Measurements from ENCODE around the gene SLU7. TPM values are rescaled to one million over a fixed set of nuclear protein-coding genes. Genes with fewer than 3 reads are reported as not detected.
A peak's percentile ranks its signal among the peaks of the same experiment; 100 is the strongest.

Gene SLU7
- total RNA-seq (10 to 100 TPM; 43.6 to 57.6 (median 46.4) TPM), polyA plus RNA-seq (25.8 TPM)
- long read RNA-seq, donor 1, transcript SLU7-201 (16 exons, 3,793 nt) = major isoform, 10 of 48 reads
- long read RNA-seq, donor 1, partial matches to known transcripts = 35 of 48 reads
- long read RNA-seq, donor 1, other reads (novel, unspliced or antisense) = 3 of 48 reads
- long read RNA-seq, donor 2, transcript SLU7-201 (16 exons, 3,793 nt) = major isoform, 14 of 23 reads
- long read RNA-seq, donor 2, partial matches to known transcripts = 7 of 23 reads
- long read RNA-seq, donor 2, other reads (novel, unspliced or antisense) = 2 of 23 reads
- long read RNA-seq, donor 3, transcript SLU7-201 (16 exons, 3,793 nt) = major isoform, 6 of 87 reads
- long read RNA-seq, donor 3, partial matches to known transcripts = 71 of 87 reads
- long read RNA-seq, donor 3, other reads (novel, unspliced or antisense) = 10 of 87 reads
- long read RNA-seq, donor 4, transcript SLU7-201 (16 exons, 3,793 nt) = major isoform, 15 of 18 reads
- long read RNA-seq, donor 4, partial matches to known transcripts = 2 of 18 reads
- long read RNA-seq, donor 4, other reads (novel, unspliced or antisense) = 1 of 18 reads

GRCh38 chr5:160418561-160419457 is at the start of gene SLU7:
Gene SLU7 (minus strand): TSS chr5:160419081. CDS start chr5:160415294, 3,787 bp downstream.
- intact Hi-C loops (cut with DNase I) = no loop called here
- peak; percentile 95 to 98 (median 97) for DNase-seq
- under 1% methylated on average over 48 of the region's 48 CpGs for WGBS

GRCh38 chr5:160468363-160468975 is 49.6 kb upstream of the SLU7 start:
- Histone ChIP-seq H3K4me1 (ENCODE audit: control insufficient read depth, insufficient read depth, low read length) (peaks cover 5% of the 10 kb centered on the region), H3K4me3 (ENCODE audit: low read length) (peak overlapping the region; percentile 0), H3K9me3 (ENCODE audit: control insufficient read depth, low read length) (no peaks in the 10 kb centered on the region), H3K27ac (ENCODE audit: low read length) (no peak overlapping the region), H3K27me3 (ENCODE audit: control insufficient read depth, insufficient read depth) (no peaks in the 10 kb centered on the region)
- ATAC-seq (no peak), DNase-seq (no peak)
- intact Hi-C loops (cut with DNase I) = no loop called here
- 49% methylated on average over 3 of the region's 3 CpGs for WGBS

More at GRCh38 chr5:160418561-160419457, at the start of gene SLU7:
- Histone ChIP-seq H3K27ac (ENCODE audit: low read length) (peak within 1 kb of the TSS; percentile 72), H3K4me1 (ENCODE audit: control insufficient read depth, insufficient read depth, low read length) (peaks cover 10% of the 10 kb centered on the region), H3K4me3 (ENCODE audit: low read length) (peak within 1 kb of the TSS; percentile 90), H3K27me3 (ENCODE audit: control insufficient read depth, insufficient read depth) (no peaks in the 10 kb centered on the region), H3K9me3 (ENCODE audit: control insufficient read depth, low read length) (no peaks in the 10 kb centered on the region)
- ATAC-seq = peak; percentile 95

GRCh38 chr5:160467555-160468362 is 48.9 kb upstream of the SLU7 start:
- no peak overlapping the region for H3K27ac ChIP-seq (ENCODE audit: low read length)
- no peaks in the 10 kb centered on the region for H3K9me3 ChIP-seq (ENCODE audit: control insufficient read depth, low read length)
- 34% methylated on average over 29 of the region's 29 CpGs for WGBS
- DNase-seq (peak; percentile 40 to 85 (median 83)), ATAC-seq (peak; percentile 62 to 80)
- H3K27me3 ChIP-seq (ENCODE audit: control insufficient read depth, insufficient read depth) = no peaks in the 10 kb centered on the region
- peaks cover 5% of the 10 kb centered on the region for H3K4me1 ChIP-seq (ENCODE audit: control insufficient read depth, insufficient read depth, low read length)
- intact Hi-C loops (cut with DNase I) = no loop called here
- H3K4me3 ChIP-seq (ENCODE audit: low read length) = peak overlapping the region; percentile 0

GRCh38 chr5:160466889-160467554 is 48.1 kb upstream of the SLU7 start:
- ATAC-seq (no peak), DNase-seq (no peak)

GRCh38 chr5:160466116-160466515 is 47.2 kb upstream of the SLU7 start:
- Histone ChIP-seq H3K4me3 (ENCODE audit: low read length) (no peak overlapping the region), H3K9me3 (ENCODE audit: control insufficient read depth, low read length) (no peaks in the 10 kb centered on the region), H3K4me1 (ENCODE audit: control insufficient read depth, insufficient read depth, low read length) (peaks cover 3% of the 10 kb centered on the region), H3K27ac (ENCODE audit: low read length) (no peak overlapping the region), H3K27me3 (ENCODE audit: control insufficient read depth, insufficient read depth) (no peaks in the 10 kb centered on the region)
- WGBS = 80% methylated on average over 5 of the region's 5 CpGs
- no peak for ATAC-seq
- no peak for DNase-seq
- intact Hi-C loops (cut with DNase I) = no loop called here

More at GRCh38 chr5:160466889-160467554, 48.1 kb upstream of the SLU7 start:
- WGBS = 36% methylated on average over 9 of the region's 9 CpGs
- no peaks in the 10 kb centered on the region for H3K9me3 ChIP-seq (ENCODE audit: control insufficient read depth, low read length)
- no peak overlapping the region for H3K4me3 ChIP-seq (ENCODE audit: low read length)
- H3K4me1 ChIP-seq (ENCODE audit: control insufficient read depth, insufficient read depth, low read length) = peaks cover 5% of the 10 kb centered on the region
- H3K27me3 ChIP-seq (ENCODE audit: control insufficient read depth, insufficient read depth) = no peaks in the 10 kb centered on the region
- intact Hi-C loops (cut with DNase I) = no loop called here
- no peak overlapping the region for H3K27ac ChIP-seq (ENCODE audit: low read length)

GRCh38 chr5:160464466-160464797 is 45.6 kb upstream of the SLU7 start:
- DNase-seq (no peak), ATAC-seq (no peak)
- intact Hi-C loops (cut with DNase I) = no loop called here
- Histone ChIP-seq H3K9me3 (ENCODE audit: control insufficient read depth, low read length) (no peaks in the 10 kb centered on the region), H3K27me3 (ENCODE audit: control insufficient read depth, insufficient read depth) (no peaks in the 10 kb centered on the region), H3K27ac (ENCODE audit: low read length) (no peak overlapping the region), H3K4me3 (ENCODE audit: low read length) (no peak overlapping the region), H3K4me1 (ENCODE audit: control insufficient read depth, insufficient read depth, low read length) (no peaks in the 10 kb centered on the region)
- WGBS = 68% methylated on average over 4 of the region's 4 CpGs

GRCh38 chr5:160463740-160464465 is 45.0 kb upstream of the SLU7 start:
- peak in 1 of 2 donors; percentile 32 for ATAC-seq
- intact Hi-C loops (cut with DNase I) = no loop called here
- H3K27ac ChIP-seq (ENCODE audit: low read length) = no peak overlapping the region
- no peak overlapping the region for H3K4me3 ChIP-seq (ENCODE audit: low read length)
- H3K27me3 ChIP-seq (ENCODE audit: control insufficient read depth, insufficient read depth) = no peaks in the 10 kb centered on the region
- H3K4me1 ChIP-seq (ENCODE audit: control insufficient read depth, insufficient read depth, low read length) = no peaks in the 10 kb centered on the region
- DNase-seq = no peak
- WGBS = 63% methylated on average over 7 of the region's 7 CpGs
- no peaks in the 10 kb centered on the region for H3K9me3 ChIP-seq (ENCODE audit: control insufficient read depth, low read length)

GRCh38 chr5:160463227-160463626 is 44.3 kb upstream of the SLU7 start:
- H3K27me3 ChIP-seq (ENCODE audit: control insufficient read depth, insufficient read depth) = no peaks in the 10 kb centered on the region
- ATAC-seq = no peak
- no peaks in the 10 kb centered on the region for H3K4me1 ChIP-seq (ENCODE audit: control insufficient read depth, insufficient read depth, low read length)
- H3K27ac ChIP-seq (ENCODE audit: low read length) = no peak overlapping the region
- WGBS = 85% methylated on average over 4 of the region's 4 CpGs
- no peak overlapping the region for H3K4me3 ChIP-seq (ENCODE audit: low read length)
- intact Hi-C loops (cut with DNase I) = no loop called here
- DNase-seq = no peak
- no peaks in the 10 kb centered on the region for H3K9me3 ChIP-seq (ENCODE audit: control insufficient read depth, low read length)

GRCh38 chr5:160462167-160462566 is 43.3 kb upstream of the SLU7 start:
- 59% methylated on average over 2 of the region's 2 CpGs for WGBS
- Histone ChIP-seq H3K27ac (ENCODE audit: low read length) (no peak overlapping the region), H3K4me3 (ENCODE audit: low read length) (no peak overlapping the region), H3K9me3 (ENCODE audit: control insufficient read depth, low read length) (no peaks in the 10 kb centered on the region), H3K4me1 (ENCODE audit: control insufficient read depth, insufficient read depth, low read length) (no peaks in the 10 kb centered on the region), H3K27me3 (ENCODE audit: control insufficient read depth, insufficient read depth) (no peaks in the 10 kb centered on the region)
- intact Hi-C loops (cut with DNase I) = no loop called here
- ATAC-seq (no peak), DNase-seq (no peak)
